Measurements from ENCODE around the gene KEL.

The KEL gene

DNA sequence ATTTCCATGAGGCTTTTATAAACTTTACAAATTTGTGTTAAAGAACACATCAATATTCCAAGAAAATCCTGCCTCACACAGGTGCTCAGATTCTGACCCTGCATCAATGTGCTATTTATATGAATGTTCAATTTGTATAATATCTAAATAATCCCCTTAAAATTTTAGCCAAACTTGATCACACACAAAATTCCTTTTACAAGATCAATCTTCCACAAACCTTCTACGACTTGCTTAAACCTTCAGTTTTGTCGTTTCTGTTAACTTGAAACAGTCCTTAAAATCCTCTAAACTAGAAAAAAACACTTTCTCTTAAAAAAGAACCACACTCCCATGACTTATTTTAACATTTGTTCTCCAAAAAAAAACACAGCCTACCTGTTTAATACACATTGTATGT lies 56.4 kb downstream of the KEL start:
- Histone ChIP-seq H4K20me1 (ENCODE audit: insufficient read depth) (no peaks in the 10 kb centered on the region), H3K4me3 (IDR thresholded peaks at IDR 0.05; ENCODE audit: insufficient read depth, low read depth, low read length) (no peak overlapping the region), H3K36me3 (ENCODE audit: insufficient read depth) (no peaks in the 10 kb centered on the region), H3K9ac (no peak overlapping the region), H3K27me3 (ENCODE audit: insufficient read depth, low read depth) (no peaks in the 10 kb centered on the region), H3K4me1 (ENCODE audit: low read depth, poor library complexity, severe bottlenecking) (peaks cover 20% of the 10 kb centered on the region), H3K27ac (no peak overlapping the region), H2AFZ (ENCODE audit: low read depth) (no peak overlapping the region), H3K4me2 (no peak overlapping the region), H3K79me2 (ENCODE audit: insufficient read depth, low read depth) (no peaks in the 10 kb centered on the region)
- no peak for TF ChIP-seq CTCF (conservative IDR thresholded peaks at IDR 0.05; ENCODE audit: low read depth, low read length)

GRCh38 chr7:142904128-142904527 lies 58.0 kb downstream of the KEL start:
- peaks cover 20% of the 10 kb centered on the region for H3K4me1 ChIP-seq (ENCODE audit: low read depth, poor library complexity, severe bottlenecking)
- no peak overlapping the region for H3K9ac ChIP-seq
- no peaks in the 10 kb centered on the region for H3K36me3 ChIP-seq (ENCODE audit: insufficient read depth)
- H3K27ac ChIP-seq, result no peak overlapping the region
- no peak overlapping the region for H2AFZ ChIP-seq (ENCODE audit: low read depth)
- H3K4me2 ChIP-seq, result no peak overlapping the region
- no peak for TF ChIP-seq CTCF (conservative IDR thresholded peaks at IDR 0.05; ENCODE audit: low read depth, low read length)
- no peaks in the 10 kb centered on the region for H4K20me1 ChIP-seq (ENCODE audit: insufficient read depth)
- H3K27me3 ChIP-seq (ENCODE audit: insufficient read depth, low read depth), result no peaks in the 10 kb centered on the region
- H3K79me2 ChIP-seq (ENCODE audit: insufficient read depth, low read depth), result no peaks in the 10 kb centered on the region
- H3K4me3 ChIP-seq (IDR thresholded peaks at IDR 0.05; ENCODE audit: insufficient read depth, low read depth, low read length), result no peak overlapping the region

- Histone ChIP-seq H3K4me2 (no peak overlapping the region), H3K79me2 (ENCODE audit: insufficient read depth, low read depth) (no peaks in the 10 kb centered on the region)
Measured at GRCh38 chr7:142901426-142902259, 60.5 kb downstream of the KEL start.

GRCh38 chr7:142899661-142900060 lies 62.5 kb downstream of the KEL start:
- H3K79me2 ChIP-seq (ENCODE audit: insufficient read depth, low read depth), result no peaks in the 10 kb centered on the region
- no peaks in the 10 kb centered on the region for H3K27me3 ChIP-seq (ENCODE audit: insufficient read depth, low read depth)
- H3K27ac ChIP-seq, result no peak overlapping the region
- H3K4me3 ChIP-seq (IDR thresholded peaks at IDR 0.05; ENCODE audit: insufficient read depth, low read depth, low read length), result no peak overlapping the region
- no peaks in the 10 kb centered on the region for H3K36me3 ChIP-seq (ENCODE audit: insufficient read depth)
- no peak overlapping the region for H3K4me2 ChIP-seq
- H4K20me1 ChIP-seq (ENCODE audit: insufficient read depth), result no peaks in the 10 kb centered on the region
- H3K4me1 ChIP-seq (ENCODE audit: low read depth, poor library complexity, severe bottlenecking), result no peaks in the 10 kb centered on the region
- TF ChIP-seq CTCF (conservative IDR thresholded peaks at IDR 0.05; ENCODE audit: low read depth, low read length), result no peak
- H3K9ac ChIP-seq, result no peak overlapping the region
- H2AFZ ChIP-seq (ENCODE audit: low read depth), result no peak overlapping the region

More at GRCh38 chr7:142901426-142902259, 60.5 kb downstream of the KEL start:
- Histone ChIP-seq H3K27ac (no peak overlapping the region), H2AFZ (ENCODE audit: low read depth) (no peak overlapping the region), H3K4me1 (ENCODE audit: low read depth, poor library complexity, severe bottlenecking) (peaks cover 11% of the 10 kb centered on the region), H3K27me3 (ENCODE audit: insufficient read depth, low read depth) (no peaks in the 10 kb centered on the region), H3K9ac (no peak overlapping the region), H3K36me3 (ENCODE audit: insufficient read depth) (no peaks in the 10 kb centered on the region), H3K4me3 (IDR thresholded peaks at IDR 0.05; ENCODE audit: insufficient read depth, low read depth, low read length) (no peak overlapping the region), H4K20me1 (ENCODE audit: insufficient read depth) (no peaks in the 10 kb centered on the region)
- no peak for TF ChIP-seq CTCF (conservative IDR thresholded peaks at IDR 0.05; ENCODE audit: low read depth, low read length)

All from KMS-11 (cell line).